GM21526 (cell line): ENCODE data around the gene HYAL1.
"Not testable (repeated sequence)": the region's sequence is repeated elsewhere in the genome, so short reads cannot be mapped to it uniquely, and the experiment has no call there.

Source experiments
- ATAC-seq: cut with Tn5 transposase; IDR thresholded peaks from one replicate; pipeline ENCODE4 v1.9.1; 2021; ENCODE audit warnings: moderate library complexity; ENCODE audit not compliant: unreplicated experiment, low FRiP score

The HYAL1 gene

GRCh38 chr3:50295553-50296431, 7.6 kb downstream of the HYAL1 start:
- no peak for ATAC-seq

GRCh38 chr3:50294492-50295403, 8.6 kb downstream of the HYAL1 start:
- ATAC-seq: no peak

DNA sequence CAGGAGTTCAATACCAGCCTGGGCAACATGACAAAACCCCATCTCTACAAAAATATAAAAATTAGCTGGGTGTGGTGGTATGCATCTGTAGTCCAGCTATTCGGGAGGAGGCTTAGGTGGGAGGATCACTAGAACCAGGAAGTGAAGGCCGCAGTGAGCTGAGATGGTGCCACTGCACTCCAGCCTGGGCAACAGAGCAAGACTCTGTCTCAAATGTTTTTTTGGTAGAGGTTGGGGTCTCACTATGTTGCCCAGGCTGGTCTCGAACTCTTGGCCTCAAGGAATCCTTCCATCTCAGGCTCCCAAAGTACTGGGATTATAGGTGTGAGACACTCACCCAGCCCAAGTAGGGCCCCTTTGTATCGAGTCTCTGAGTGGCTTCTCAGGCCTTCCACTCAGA, 9.3 kb downstream of the HYAL1 start:
- ATAC-seq: no peak

DNA sequence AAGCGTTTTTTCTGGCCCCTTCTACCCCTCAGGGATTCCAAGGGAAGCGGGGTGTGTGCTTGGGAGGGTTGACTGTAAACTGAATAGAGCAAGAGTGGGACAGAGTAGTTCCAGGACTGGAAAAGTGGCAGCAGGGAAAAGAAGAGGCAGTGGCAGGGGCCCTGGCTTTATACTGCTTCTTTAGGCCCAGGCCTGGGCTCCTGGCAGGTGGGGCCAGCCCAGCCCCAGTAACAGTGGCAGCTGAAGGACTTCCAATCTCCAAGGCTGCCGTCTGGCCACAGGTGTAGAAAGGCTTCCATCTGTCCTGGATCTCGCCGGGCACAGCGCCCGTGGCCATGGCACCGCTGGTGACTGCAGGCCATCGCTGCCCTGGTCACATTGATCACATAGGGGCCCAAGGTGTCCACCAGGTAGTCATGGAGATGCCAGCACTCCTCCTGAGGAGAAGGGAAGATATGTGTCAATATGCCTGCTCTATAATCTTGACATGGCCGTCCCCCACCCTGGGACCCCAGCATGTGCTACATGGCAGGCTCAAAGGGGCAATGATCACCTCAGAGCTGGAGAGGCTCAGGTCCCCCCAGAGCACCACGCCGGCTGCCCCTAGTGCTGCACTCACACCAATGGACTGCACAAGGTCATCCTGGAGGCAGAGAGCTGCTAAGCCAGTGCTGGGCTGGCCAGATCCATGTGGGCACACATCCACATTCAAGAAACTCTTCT, 10.1 kb downstream of the HYAL1 start:
- ATAC-seq: no peak

- peak; percentile 85 for ATAC-seq
These were observed 11.0 kb downstream of the HYAL1 start, which contains the start of gene IFRD2 for GRCh38 chr3:50292159-50293078. IFRD2 (minus strand) TSS chr3:50292429; CDS start chr3:50292274, 155 bp downstream.

- no peak for ATAC-seq
These were observed 13.2 kb downstream of the HYAL1 start for GRCh38 chr3:50290161-50290641.

DNA sequence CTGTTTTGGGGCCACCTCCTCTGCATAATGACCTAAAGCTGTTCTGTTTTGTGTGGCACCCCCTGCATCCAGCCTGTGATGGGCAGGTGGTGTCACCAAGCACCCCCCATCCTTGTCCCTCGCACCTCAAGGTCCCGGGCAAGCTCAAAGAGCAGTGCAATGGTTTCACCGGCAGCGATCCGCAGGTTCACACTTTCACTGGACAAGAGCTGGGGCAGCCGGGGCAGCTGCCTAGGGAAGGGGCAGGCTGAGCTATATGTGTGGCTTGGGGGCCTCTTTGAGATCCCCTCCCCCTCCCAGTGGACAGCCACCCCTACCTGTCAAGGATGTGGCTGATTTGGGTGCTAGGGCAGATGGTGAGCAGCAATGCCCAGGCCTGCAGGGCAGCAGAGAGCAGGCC, 14.2 kb downstream of the HYAL1 start:
- no peak for ATAC-seq

GRCh38 chr3:50288387-50289007, 14.9 kb downstream of the HYAL1 start:
- no peak for ATAC-seq

DNA sequence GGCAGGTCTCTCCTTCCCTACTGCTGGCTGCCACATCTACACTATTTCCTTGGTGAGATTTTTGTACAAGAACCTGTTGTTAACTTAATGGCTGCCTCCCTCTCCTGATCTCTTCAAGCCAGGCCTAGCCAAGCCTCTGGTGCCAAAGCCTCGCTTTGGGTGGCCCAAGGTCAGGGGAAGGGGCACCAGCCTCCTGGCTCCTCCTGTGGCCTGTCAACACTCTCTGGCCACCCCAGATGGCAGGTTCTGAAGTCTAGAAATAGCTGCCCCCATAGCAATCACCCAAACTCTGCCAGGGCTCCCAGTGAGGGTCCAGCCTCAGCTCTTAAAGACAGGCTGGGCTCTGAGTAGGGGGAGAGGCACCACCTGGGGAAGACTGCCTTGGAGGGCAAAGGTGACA, 16.1 kb downstream of the HYAL1 start:
- ATAC-seq: no peak

- ATAC-seq: no peak
These were observed 16.8 kb downstream of the HYAL1 start for GRCh38 chr3:50286322-50287227.

GRCh38 chr3:50284121-50284520, 19.3 kb downstream of the HYAL1 start:
- ATAC-seq: not testable (repeated sequence)

- no peak for ATAC-seq
These were observed 23.9 kb downstream of the HYAL1 start for GRCh38 chr3:50279255-50280016.

GRCh38 chr3:50278880-50279224, 24.5 kb downstream of the HYAL1 start, which contains the start of gene LSMEM2:
LSMEM2 (plus strand) TSS chr3:50279087; CDS start chr3:50279114, 27 bp downstream.
- ATAC-seq: no peak

GRCh38 chr3:50278123-50278879, 25.1 kb downstream of the HYAL1 start:
- ATAC-seq: no peak

DNA sequence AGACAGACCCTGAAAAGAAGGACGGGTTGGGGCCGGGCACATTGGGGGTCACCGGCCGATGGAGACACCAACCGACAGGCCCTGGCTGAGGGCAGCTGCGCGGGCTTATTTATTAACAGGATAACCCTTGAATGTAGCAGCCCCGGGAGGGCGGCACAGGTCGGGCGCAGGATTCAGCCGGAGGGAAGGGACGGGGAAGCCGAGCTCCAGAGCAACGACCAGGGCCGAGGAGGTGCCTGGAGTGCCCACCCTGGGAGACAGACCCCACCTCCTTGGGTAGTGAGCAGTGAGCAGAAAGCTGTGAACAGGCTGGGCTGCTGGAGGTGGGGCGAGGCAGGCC, 26.6 kb downstream of the HYAL1 start:
- ATAC-seq: no peak

DNA sequence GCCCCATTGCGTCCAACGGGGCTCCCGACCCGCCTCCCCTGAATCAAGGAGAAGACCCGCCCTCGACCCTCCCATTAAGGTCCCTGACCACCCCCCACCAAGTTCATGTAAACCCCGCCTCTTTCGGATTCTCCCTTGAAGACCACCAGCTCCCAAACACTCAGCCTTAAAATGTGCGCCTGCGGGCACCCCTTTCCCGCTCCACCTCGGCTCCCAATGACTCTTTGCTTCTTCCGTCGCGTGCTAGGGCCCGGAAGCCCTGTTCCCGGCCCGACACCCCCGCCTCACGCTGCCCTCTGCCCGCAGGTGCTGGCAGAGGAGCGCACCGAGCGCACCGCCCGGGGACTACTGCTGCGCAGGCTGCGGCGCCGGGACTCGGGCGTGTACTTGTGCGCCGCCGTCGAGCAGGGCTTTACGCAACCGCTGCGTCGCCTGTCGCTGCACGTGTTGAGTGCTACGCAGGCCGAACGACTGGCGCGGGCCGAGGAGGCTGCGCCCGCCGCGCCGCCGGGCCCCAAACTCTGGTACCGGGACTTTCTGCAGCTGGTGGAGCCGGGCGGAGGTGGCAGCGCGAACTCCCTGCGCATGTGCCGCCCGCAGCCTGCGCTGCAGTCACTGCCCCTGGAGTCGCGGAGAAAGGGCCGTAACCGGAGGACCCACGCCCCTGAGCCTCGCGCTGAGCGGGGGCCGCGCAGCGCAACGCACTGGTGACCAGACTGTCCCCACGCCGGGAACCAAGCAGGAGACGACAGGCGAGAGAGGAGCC, 27.2 kb downstream of the HYAL1 start:
- ATAC-seq: no peak
